H9 (cell line): Measurements from ENCODE around the gene TMEM267. TPM values are rescaled to one million over a fixed set of nuclear protein-coding genes. Genes with fewer than 3 reads are reported as not detected.

Experiments
- DNase-seq: peaks from one replicate; pipeline ENCODE4 v3.0.0-alpha.2; 2017
- H2AFZ ChIP-seq: one replicate; pipeline ENCODE4 v1.6.1; 2013; ENCODE audit warnings: mild to moderate bottlenecking, low read length, control low read depth, moderate library complexity
- H2AK5ac ChIP-seq: 2 replicates; pipeline ENCODE4 v1.6.1; 2013; ENCODE audit warnings: low read length, control low read depth, mixed read lengths; ENCODE audit not compliant: insufficient read length
- H2BK120ac ChIP-seq: one replicate; pipeline ENCODE4 v1.6.1; 2013; ENCODE audit warnings: low read depth, mild to moderate bottlenecking, low read length, control low read depth, inconsistent platforms; ENCODE audit not compliant: poor library complexity, severe bottlenecking
- H2BK12ac ChIP-seq: 2 replicates; pipeline ENCODE4 v1.6.1; 2013; ENCODE audit warnings: low read length, control low read depth, mixed read lengths, low read depth; ENCODE audit not compliant: insufficient read length
- H2BK15ac ChIP-seq: 2 replicates; pipeline ENCODE4 v1.6.1; 2013; ENCODE audit warnings: low read depth, low read length, control low read depth
- H2BK20ac ChIP-seq: one replicate; pipeline ENCODE4 v1.6.1; 2013; ENCODE audit warnings: low read depth, mild to moderate bottlenecking, low read length, control low read depth, inconsistent platforms; ENCODE audit not compliant: poor library complexity, severe bottlenecking
- H2BK5ac ChIP-seq: 2 replicates; pipeline ENCODE4 v1.6.1; 2013; ENCODE audit warnings: low read length, control low read depth, mixed read lengths; ENCODE audit not compliant: insufficient read length
- H3K14ac ChIP-seq: 2 replicates; pipeline ENCODE4 v1.6.1; 2013; ENCODE audit warnings: low read length, control low read depth; ENCODE audit not compliant: insufficient read depth
- H3K18ac ChIP-seq: 2 replicates; pipeline ENCODE4 v1.6.1; 2013; ENCODE audit warnings: low read depth, mild to moderate bottlenecking, mixed read lengths, low read length, control low read depth; ENCODE audit not compliant: insufficient read length
- H3K23ac ChIP-seq: 2 replicates; pipeline ENCODE4 v1.6.1; 2013; ENCODE audit warnings: low read length, control low read depth, mixed read lengths, low read depth; ENCODE audit not compliant: insufficient read length
- H3K23me2 ChIP-seq: 2 replicates; pipeline ENCODE4 v1.6.1; 2013; ENCODE audit warnings: low read depth, mild to moderate bottlenecking, mixed read lengths, low read length, control low read depth; ENCODE audit not compliant: insufficient read length, poor library complexity, severe bottlenecking
- H3K27ac ChIP-seq: 2 replicates; pipeline ENCODE4 v1.5.1; 2013; ENCODE audit warnings: low read length, control low read depth, mixed read lengths, low read depth; ENCODE audit not compliant: insufficient read length
- H3K27me3 ChIP-seq: 2 replicates; pipeline ENCODE4 v1.6.1; 2013; ENCODE audit warnings: low read length, control low read depth, inconsistent platforms; ENCODE audit not compliant: insufficient read depth
- H3K4ac ChIP-seq: 2 replicates; pipeline ENCODE4 v1.6.1; 2013; ENCODE audit warnings: low read depth, mild to moderate bottlenecking, control low read depth, inconsistent platforms, low read length, moderate library complexity
- H3K4me1 ChIP-seq: 2 replicates; pipeline ENCODE4 v1.6.1; 2013; ENCODE audit warnings: low read length, control low read depth, inconsistent platforms; ENCODE audit not compliant: insufficient read depth
- H3K4me2 ChIP-seq: 2 replicates; pipeline ENCODE4 v1.6.1; 2013; ENCODE audit warnings: low read length, control low read depth, mixed read lengths; ENCODE audit not compliant: insufficient read length, insufficient read depth
- H3K56ac ChIP-seq: 2 replicates; pipeline ENCODE4 v1.6.1; 2013; ENCODE audit warnings: low read depth, mild to moderate bottlenecking, mixed read lengths, low read length, control low read depth; ENCODE audit not compliant: insufficient read length
- H3K79me1 ChIP-seq: 2 replicates; pipeline ENCODE4 v1.6.1; 2013; ENCODE audit warnings: low read depth, mild to moderate bottlenecking, moderate library complexity, low read length, control low read depth, inconsistent platforms; ENCODE audit not compliant: insufficient read depth, poor library complexity, severe bottlenecking
- H3K79me2 ChIP-seq: 2 replicates; pipeline ENCODE4 v1.6.1; 2013; ENCODE audit warnings: low read length, control low read depth, inconsistent platforms; ENCODE audit not compliant: insufficient read depth
- H3K9ac ChIP-seq: 2 replicates; pipeline ENCODE4 v1.6.1; 2013; ENCODE audit warnings: low read length, control low read depth, mixed read lengths; ENCODE audit not compliant: insufficient read length; ENCODE audit errors: extremely low read depth
- H3K9me3 ChIP-seq: one replicate; pipeline ENCODE4 v1.6.1; 2013; ENCODE audit warnings: low read depth, low read length, inconsistent platforms; ENCODE audit not compliant: control insufficient read depth
- H3T11ph ChIP-seq: one replicate; pipeline ENCODE4 v1.6.1; 2013; ENCODE audit warnings: mild to moderate bottlenecking, low read length, control low read depth, inconsistent platforms
- H4K20me1 ChIP-seq: one replicate; pipeline ENCODE4 v1.6.1; 2013; ENCODE audit not compliant: control insufficient read depth, insufficient read length, insufficient read depth
- H4K5ac ChIP-seq: 2 replicates; pipeline ENCODE4 v1.6.1; 2013; ENCODE audit warnings: low read depth, mild to moderate bottlenecking, mixed read lengths, low read length, control low read depth; ENCODE audit not compliant: insufficient read length
- H4K8ac ChIP-seq: replicated peaks from 2 replicates; pipeline ENCODE4 v1.6.1; 2013; ENCODE audit warnings: low read length, control low read depth, mixed read lengths, low read depth; ENCODE audit not compliant: insufficient read length
- H4K91ac ChIP-seq: 2 replicates; pipeline ENCODE4 v1.6.1; 2013; ENCODE audit warnings: low read depth, mild to moderate bottlenecking, moderate library complexity, mixed read lengths, low read length, control low read depth; ENCODE audit not compliant: insufficient read length
- H3K27ac Mint-ChIP-seq, 3 experiments: 2 replicates in 2 of 3; 3 replicates in 1 of 3; pipeline ENCODE4 v1.8.0; 2020 to 2021; ENCODE audit warnings: mixed read lengths in 3 of 3, mild to moderate bottlenecking in 1 of 3, moderate library complexity in 1 of 3
- H3K27me3 Mint-ChIP-seq: 2 replicates; pipeline ENCODE4 v1.8.0; 2021; ENCODE audit warnings: low read depth, mild to moderate bottlenecking, moderate library complexity, mixed read lengths
- H3K36me3 Mint-ChIP-seq, 3 experiments: 2 replicates in 2 of 3; 3 replicates in 1 of 3; pipeline ENCODE4 v1.8.0; 2020 to 2021; ENCODE audit warnings: low read depth in 3 of 3, mixed read lengths in 3 of 3; ENCODE audit not compliant: insufficient read depth in 1 of 3
- H3K4me1 Mint-ChIP-seq, 2 experiments: 2 replicates each; pipeline ENCODE4 v1.8.0; 2020; ENCODE audit warnings: mixed read lengths in 2 of 2
- H3K4me3 Mint-ChIP-seq, 2 experiments: 2 replicates in 1 of 2; 3 replicates in 1 of 2; pipeline ENCODE4 v1.8.0; 2020 to 2021; ENCODE audit warnings: mild to moderate bottlenecking in 2 of 2, mixed read lengths in 2 of 2, moderate library complexity in 1 of 2
- H3K9me3 Mint-ChIP-seq, 2 experiments: 2 replicates in 1 of 2; 3 replicates in 1 of 2; pipeline ENCODE4 v1.8.0; 2020; ENCODE audit warnings: mild to moderate bottlenecking in 2 of 2, mixed read lengths in 2 of 2, moderate library complexity in 1 of 2
- WGBS: extraction: QIAGEN DNeasy Blood & Tissue Kit; methylation state at CpG from one replicate; pipeline ENCODE4 v1.1.7; 2013; ENCODE audit warnings: missing lambda C conversion rate, low lambda C conversion rate, mixed read lengths; ENCODE audit not compliant: insufficient read length; ENCODE audit errors: extremely low coverage; 5-methylcytosine and 5-hydroxymethylcytosine counted together
- total RNA-seq: library from RNA; stranded (reverse); gene quantifications from 2 replicates; pipeline ENCODE4 v1.2.1, GENCODE V29; 2021
- TF ChIP-seq, protein P1 (sequence below): fragments of 200-600 bp; sonication (generic); conservative IDR thresholded peaks from 3 replicates; pipeline ENCODE4 v1.8.0; 2021; ENCODE audit warnings: antibody characterized with exemption, mild to moderate bottlenecking

Gene TMEM267
- total RNA-seq, 1 experiment from 2014 or later, result 5.1 TPM

DNA sequence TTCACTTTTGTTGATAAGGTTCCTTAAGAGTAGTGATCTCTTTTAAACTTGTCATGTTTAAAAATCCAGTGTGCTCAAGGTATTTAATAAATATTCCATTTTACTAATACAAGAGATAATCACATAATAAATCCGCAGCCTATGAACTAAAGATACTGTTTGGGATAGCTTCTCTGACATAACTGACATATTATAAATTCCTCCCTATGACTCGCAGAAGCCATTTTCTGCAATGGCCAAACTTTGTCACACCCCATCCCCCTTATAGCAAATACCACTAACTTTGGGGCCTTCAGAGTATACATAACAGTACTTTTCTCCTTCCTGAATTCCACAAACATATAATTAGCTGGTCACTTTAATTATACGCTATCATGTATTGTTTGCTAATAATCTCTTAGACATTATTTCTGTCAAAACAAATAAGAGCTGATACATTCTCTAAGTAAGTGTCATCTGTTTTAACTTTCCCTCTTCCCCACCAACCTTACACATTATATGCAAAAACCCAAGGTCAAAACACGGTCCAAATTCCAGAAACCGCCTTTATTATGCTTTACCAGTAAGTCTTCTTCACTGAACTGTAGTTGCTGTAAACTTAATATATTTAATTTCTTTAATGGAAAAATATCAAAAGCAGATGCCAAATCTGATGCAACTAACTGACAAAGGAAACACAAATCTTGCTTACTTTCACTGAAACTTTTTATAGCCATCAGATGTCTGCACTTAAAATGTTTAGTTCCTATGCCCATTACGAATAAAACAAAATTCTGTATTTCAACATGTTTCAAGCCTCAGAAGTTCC lies 971 bp downstream of the TMEM267 start:
- H3K18ac ChIP-seq, result no peak overlapping the region
- H3K4ac ChIP-seq, result no peak overlapping the region
- H4K8ac ChIP-seq, result no peak overlapping the region
- Mint-ChIP-seq H3K4me3 (peak overlapping the region; percentile 97 to 98), H3K9me3 (no peaks in the 10 kb centered on the region), H3K27ac (peak overlapping the region; percentile 84 to 100 (median 95); a peak in 5 of 7 replicates), H3K27me3 (no peaks in the 10 kb centered on the region), H3K36me3 (peaks cover 0 to 4% (median 2%) of the 10 kb centered on the region in 3 experiments; a peak in 2 of 7 replicates), H3K4me1 (peaks cover 14% of the 10 kb centered on the region in 2 experiments)
- no peak overlapping the region for H2AK5ac ChIP-seq
- H3K56ac ChIP-seq, result no peak overlapping the region
- no peak overlapping the region for H4K91ac ChIP-seq
- H3K4me2 ChIP-seq, result peak overlapping the region; percentile 85
- H2BK15ac ChIP-seq, result no peak overlapping the region
- H3T11ph ChIP-seq, result no peak overlapping the region
- no peak overlapping the region for H2BK5ac ChIP-seq
- no peak overlapping the region for H2BK20ac ChIP-seq
- no peak overlapping the region for H4K5ac ChIP-seq
- H2AFZ ChIP-seq, result no peak overlapping the region
- H2BK12ac ChIP-seq, result no peak overlapping the region
- no CpG with 5 or more reads among the region's 6 CpGs for WGBS
- H3K9me3 ChIP-seq, result no peaks in the 10 kb centered on the region
- no peak overlapping the region for H3K23ac ChIP-seq
- no peak overlapping the region for H3K14ac ChIP-seq
- peak overlapping the region; percentile 79 for H3K9ac ChIP-seq
- no peak overlapping the region for H2BK120ac ChIP-seq
- no peak for DNase-seq
- no peaks in the 10 kb centered on the region for H3K4me1 ChIP-seq
- H3K79me1 ChIP-seq, result no peaks in the 10 kb centered on the region
- no peak overlapping the region for H3K27ac ChIP-seq
- TF ChIP-seq, protein P1, sequence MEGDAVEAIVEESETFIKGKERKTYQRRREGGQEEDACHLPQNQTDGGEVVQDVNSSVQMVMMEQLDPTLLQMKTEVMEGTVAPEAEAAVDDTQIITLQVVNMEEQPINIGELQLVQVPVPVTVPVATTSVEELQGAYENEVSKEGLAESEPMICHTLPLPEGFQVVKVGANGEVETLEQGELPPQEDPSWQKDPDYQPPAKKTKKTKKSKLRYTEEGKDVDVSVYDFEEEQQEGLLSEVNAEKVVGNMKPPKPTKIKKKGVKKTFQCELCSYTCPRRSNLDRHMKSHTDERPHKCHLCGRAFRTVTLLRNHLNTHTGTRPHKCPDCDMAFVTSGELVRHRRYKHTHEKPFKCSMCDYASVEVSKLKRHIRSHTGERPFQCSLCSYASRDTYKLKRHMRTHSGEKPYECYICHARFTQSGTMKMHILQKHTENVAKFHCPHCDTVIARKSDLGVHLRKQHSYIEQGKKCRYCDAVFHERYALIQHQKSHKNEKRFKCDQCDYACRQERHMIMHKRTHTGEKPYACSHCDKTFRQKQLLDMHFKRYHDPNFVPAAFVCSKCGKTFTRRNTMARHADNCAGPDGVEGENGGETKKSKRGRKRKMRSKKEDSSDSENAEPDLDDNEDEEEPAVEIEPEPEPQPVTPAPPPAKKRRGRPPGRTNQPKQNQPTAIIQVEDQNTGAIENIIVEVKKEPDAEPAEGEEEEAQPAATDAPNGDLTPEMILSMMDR, result no peak
- peaks cover 2% of the 10 kb centered on the region for H3K23me2 ChIP-seq
- no peaks in the 10 kb centered on the region for H3K27me3 ChIP-seq
- no peaks in the 10 kb centered on the region for H4K20me1 ChIP-seq
- no peaks in the 10 kb centered on the region for H3K79me2 ChIP-seq
